SKM-1 treated with dmso at 0.1 percent for 144 hours (cell line): Measurements from ENCODE around the gene TRIM14.
"Not testable (repeated sequence)": the region's sequence is repeated elsewhere in the genome, so short reads cannot be mapped to it uniquely, and the experiment has no call there.

ENCODE experiments used
- DNase-seq: peaks from one replicate; lab custom pipeline; 2025; ENCODE audit not compliant: unreplicated experiment; lab: John Stamatoyannopoulos, UW

Gene TRIM14

DNA sequence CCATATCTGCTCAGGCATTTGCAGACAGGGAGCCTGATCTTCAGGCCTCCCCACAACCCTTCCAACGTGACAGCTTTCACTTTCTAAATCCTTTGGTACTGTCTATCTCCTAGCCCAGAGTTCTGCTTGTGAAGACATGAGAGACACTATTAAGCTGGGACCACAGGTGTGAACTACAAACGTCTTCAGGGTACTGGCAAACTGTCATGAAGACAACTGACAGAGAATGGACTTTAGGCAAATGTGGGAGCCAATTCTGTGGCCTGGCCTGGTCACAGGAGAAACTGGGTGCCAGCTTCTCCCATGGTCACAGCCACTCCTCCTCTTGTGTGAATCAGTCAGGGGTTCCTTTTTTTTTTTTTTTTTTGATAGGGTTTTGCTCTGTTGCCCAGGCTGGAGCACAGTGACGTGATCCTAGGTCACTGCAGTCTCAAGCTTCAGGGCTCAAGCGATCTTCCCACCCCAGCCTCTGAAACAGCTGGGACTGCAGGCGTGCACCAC lies 10.4 kb downstream of the TRIM14 start:
- DNase-seq: no peak

DNA sequence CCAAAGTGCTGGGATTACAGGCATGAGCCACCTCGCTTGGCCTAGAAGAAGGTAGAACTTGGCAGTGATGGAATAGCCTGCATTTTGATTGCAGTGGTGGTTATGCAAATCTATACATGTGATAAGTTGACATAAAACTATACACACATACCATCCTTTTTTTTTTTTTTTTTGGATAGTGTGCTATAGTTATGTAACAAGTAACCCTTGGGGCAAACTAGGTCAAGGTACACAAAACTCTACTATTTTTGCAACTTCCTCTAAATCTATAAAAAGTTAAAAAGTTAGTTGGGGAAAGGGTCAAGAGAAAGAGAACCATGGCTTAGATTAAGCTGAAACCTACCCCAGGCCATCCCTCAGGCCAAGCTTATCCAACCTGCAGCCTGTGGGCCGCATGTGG lies 11.1 kb downstream of the TRIM14 start:
- DNase-seq: peak; percentile 37

DNA sequence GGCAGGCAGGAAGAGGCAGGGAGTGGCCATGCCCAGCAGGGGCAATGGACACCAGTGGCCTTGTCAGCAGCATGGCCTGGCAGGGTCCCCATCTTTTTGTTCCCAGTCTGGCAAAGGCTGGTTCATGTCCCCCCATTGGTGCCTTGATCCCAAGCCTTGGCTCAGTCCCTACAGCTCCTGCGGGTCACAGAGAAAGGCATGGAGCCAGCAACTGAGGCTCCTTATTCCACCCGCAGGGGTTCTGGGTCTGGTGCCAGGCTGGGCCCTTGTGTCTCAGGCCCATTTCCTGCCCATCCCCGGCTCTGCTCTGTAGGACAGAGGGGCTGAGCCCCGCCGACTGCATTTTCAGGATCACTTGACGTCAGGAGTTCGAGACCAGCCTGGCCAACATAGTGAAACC lies 14.0 kb downstream of the TRIM14 start:
- DNase-seq: no peak

DNA sequence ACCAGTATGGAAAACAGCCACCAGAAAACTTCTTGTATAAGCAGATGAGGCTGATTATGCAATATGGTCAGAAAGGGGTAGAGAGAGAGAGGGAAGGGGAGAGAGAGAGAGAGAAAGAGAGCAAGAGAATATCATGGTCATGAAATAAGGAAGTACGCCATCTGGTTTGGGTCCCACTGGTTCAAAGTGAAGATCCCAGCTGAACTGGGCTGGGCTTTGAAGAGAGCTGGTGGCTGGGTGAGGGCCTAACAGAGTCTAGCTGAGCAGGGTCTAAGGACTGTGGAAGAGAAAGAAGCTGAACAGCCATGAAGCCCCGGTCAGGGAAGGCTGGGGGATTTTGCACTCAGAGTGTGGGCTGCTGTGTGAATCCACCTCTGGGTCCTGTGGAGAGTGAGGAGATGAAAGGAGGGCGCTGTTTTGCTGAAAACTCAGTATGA lies 14.6 kb downstream of the TRIM14 start:
- peak; percentile 71 for DNase-seq

- DNase-seq: no peak
Observed at GRCh38 chr9:98101868-98102273, 17.2 kb downstream of the TRIM14 start.

DNA sequence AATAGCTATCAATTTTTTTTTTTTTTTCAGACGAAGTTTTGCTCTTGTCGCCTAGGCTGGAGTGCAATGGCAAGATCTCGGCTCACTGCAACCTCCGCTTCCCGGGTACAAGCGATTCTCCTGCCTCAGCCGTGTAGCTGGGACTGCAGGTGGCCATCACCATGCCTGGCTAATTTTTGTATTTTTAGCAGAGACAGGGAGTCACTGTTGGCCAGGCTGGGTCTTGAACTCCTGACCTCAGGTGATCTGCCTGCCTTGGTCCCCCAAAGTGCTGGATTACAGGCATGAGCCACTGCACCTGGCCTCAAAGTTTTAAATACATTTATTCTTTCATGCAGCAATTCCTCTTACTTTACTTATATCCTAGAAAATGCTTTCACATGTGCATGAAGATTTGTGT lies 17.6 kb downstream of the TRIM14 start:
- DNase-seq: no peak

- no peak for DNase-seq
Observed at GRCh38 chr9:98100456-98100855, 18.6 kb downstream of the TRIM14 start.

GRCh38 chr9:98099898-98100297 lies 19.1 kb downstream of the TRIM14 start:
- DNase-seq: no peak

- DNase-seq: no peak
Observed at GRCh38 chr9:98099346-98099745, 19.7 kb downstream of the TRIM14 start.

DNA sequence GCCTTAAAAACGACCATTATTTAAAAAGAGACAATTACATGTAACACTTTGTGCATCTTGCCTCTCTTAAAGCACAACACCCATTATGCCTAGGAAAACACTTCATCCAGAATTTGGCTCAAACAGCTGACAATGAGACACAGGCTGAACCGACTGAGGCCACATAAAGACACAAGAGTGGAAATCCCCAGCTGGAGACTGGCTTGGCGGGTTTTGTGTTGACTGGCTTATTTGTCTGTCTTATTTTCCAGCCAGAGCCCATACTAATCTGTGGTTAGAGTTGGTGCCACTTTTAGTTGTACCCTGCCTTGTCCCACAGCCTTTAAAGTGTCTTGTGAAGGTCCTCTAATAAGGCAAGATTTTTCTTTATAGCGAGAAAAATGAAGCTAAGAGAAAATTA lies 21.2 kb downstream of the TRIM14 start:
- DNase-seq: no peak

- no peak for DNase-seq
Observed at GRCh38 chr9:98096091-98096490, 22.9 kb downstream of the TRIM14 start.

DNA sequence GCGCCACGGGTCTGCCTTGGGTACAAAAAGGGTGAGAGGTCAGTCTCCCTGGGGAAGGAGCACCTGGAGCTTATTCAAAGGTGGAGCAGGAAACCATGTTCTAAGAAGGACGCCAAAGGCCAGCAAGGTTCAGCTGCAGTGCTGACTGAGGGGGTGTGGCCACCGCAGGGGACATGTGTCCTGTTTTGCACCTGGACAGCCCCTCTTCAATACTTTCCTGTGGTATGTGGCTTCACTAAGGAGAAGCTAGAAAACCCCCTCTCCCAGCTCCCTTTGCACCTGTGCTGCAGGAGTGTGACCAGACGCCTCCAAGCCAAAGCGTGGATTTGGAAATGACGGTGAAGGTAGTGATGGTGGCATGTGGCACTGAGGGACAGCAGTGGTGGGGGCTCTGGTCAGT lies 23.6 kb downstream of the TRIM14 start:
- no peak for DNase-seq

GRCh38 chr9:98094851-98095250 lies 24.2 kb downstream of the TRIM14 start:
- no peak for DNase-seq

GRCh38 chr9:98094316-98094715 lies 24.7 kb downstream of the TRIM14 start:
- DNase-seq: no peak

DNA sequence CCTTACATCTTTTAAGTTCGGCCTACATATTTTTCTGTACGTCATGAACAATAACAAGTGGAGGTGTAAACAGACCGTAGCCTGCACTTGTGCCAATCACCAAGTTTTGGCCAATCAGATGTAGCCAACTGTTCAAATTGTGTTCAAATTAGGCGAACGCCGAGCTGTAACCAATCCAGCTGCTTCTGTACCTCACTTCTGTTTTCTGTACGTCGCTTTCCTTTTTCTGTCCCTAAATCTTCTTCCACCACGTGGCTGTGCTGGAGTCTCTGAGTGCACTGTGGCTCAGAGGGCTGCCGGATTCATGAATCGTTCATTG lies 26.4 kb downstream of the TRIM14 start:
- DNase-seq: no peak

GRCh38 chr9:98091735-98092612 lies 27.0 kb downstream of the TRIM14 start:
- no peak for DNase-seq

- not testable (repeated sequence) for DNase-seq
Observed at GRCh38 chr9:98090674-98091073, 28.3 kb downstream of the TRIM14 start.

DNA sequence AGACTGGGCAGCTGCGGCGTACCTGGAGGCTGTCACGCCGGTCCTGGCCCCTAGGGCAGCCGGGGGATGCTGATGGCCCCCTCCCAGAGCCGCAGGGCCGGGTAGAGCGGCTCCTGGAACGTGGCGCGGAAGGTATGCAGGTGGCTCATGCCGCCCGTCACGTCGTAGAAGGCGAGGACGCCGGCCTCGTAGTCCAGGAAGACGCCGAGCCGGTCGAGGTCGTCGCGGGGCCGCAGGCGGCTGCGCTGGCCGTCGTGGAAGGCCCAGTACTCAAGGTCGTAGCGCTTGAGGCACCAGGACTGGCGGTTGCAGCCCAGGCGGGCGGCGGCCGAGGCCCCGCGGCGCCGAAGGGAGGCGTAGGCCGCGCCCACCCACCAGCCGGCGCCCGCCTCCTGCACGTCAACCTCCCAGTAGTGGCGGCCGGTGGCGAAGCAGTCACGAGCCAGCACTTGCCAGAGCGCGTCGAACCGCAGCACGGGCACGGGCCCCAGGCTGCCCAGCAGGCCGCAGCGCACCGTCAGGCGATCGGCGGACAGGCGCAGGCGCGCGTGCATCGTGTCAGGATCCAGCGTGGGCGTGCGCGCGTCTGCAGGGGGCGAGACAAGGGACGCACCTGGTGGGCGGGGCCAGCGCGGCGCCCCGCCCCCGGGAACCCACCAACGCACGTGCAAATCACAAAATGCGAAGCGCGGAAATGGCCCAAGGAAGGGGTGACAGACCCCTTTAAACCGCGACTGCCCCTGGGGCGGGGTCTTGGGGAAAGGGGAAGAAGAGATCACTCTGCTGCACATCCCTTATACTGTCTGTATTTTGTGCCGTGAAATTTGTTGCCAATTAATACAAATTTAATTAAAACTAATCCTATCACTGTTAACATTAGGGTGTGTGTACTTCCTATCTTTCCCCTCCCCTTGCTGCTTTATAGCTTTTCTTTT lies 31.3 kb downstream of the TRIM14 start:
- no peak for DNase-seq

DNA sequence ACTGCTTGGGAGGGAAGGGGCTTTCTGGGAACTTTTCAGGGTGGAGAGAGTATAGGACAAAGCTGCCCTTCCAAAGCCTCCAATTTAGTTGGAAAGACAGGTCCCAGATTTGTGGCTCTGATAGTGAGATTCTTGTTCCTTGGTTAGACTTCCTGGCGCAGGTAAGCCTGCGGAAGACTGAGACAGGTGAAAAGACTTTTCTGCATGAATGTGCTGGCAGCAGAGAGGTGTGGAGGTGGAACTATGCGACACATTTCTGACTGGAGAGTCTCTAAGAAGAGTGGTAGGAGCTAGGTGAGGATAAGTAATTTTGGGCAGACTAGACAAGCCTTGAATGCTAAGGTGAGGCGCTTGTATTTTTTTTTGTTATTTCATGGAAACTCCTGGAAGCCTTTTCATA lies 32.6 kb downstream of the TRIM14 start:
- no peak for DNase-seq

DNA sequence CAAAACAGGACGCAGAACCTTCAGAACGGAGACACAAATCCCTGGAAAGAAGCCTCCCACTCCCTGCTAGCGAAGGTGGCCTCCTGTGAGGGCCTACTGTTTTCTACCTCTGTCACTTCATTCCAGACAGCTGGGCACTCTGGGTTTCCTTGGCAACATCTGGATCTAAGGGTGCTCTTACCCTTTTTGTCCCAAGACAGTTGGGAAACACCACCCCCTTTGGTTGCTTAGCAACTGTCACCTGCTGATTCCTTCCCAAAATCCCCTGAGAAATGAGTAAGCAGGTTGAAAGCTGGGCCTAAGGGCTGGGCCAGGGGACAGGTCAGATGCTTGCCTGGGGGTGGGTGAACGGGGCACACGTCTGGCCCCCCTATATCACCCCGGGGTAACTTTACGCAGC lies 33.1 kb downstream of the TRIM14 start:
- DNase-seq: no peak

- DNase-seq: no peak
Observed at GRCh38 chr9:98085058-98085457, 34.0 kb downstream of the TRIM14 start.

DNA sequence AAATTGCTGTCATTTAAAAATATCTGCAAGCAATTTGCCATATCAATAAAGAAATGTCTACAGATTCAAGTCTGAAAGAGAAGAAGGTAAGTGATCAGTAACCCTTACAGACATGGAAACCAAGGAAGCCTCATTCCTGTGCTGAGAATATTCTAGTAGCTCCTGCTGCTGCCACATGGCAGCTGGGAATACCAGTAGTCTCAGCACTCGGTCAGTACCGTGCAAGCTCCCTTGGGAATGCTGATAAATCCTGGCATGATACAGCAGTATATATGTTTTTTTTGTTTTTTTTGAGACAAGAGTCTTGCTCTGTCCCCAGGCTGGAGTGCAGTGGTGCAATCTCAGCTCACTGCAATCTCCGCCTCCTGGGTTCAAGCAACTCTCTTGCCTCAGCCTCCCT lies 34.6 kb downstream of the TRIM14 start:
- no peak for DNase-seq
